ENCODE data around the gene IFNGR2. TPM values are rescaled to one million over a fixed set of nuclear protein-coding genes. Genes with fewer than 3 reads are reported as not detected.

Gene IFNGR2
- polyA plus RNA-seq, 2 of the 4 experiments (the other 2 are of a cell fraction): 24.2 to 47.2 TPM

DNA sequence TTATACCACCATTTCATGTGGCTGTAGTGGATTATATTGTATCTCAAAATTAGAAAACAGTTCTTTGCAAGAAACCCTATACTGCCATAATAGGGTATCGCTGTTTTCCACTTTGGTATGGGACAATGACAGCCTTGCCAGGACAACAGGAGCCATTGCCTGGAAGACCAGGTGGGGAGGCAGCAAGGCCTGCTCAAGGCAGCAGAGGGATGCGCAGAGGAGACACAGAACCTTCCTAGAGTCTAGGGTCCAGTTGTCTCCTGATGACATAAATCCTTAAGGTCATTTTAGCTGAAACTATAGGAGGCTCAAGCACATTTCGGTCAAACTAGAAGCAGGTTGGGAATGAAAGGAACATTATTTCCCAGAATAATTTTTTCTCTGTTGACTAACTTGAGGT lies 27.6 kb downstream of the IFNGR2 start:
- no peak for DNase-seq (ENCODE audit: low read depth in 1 of 2, low spot score in 1 of 2)
- TF ChIP-seq MAZ (IDR thresholded peaks at IDR 0.05; ENCODE audit: borderline replicate concordance, low read depth, low read length): no peak
- TF ChIP-seq, protein P1, sequence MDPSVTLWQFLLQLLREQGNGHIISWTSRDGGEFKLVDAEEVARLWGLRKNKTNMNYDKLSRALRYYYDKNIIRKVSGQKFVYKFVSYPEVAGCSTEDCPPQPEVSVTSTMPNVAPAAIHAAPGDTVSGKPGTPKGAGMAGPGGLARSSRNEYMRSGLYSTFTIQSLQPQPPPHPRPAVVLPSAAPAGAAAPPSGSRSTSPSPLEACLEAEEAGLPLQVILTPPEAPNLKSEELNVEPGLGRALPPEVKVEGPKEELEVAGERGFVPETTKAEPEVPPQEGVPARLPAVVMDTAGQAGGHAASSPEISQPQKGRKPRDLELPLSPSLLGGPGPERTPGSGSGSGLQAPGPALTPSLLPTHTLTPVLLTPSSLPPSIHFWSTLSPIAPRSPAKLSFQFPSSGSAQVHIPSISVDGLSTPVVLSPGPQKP (IDR thresholded peaks at IDR 0.05; ENCODE audit: low read depth, low read length): no peak
- TF ChIP-seq JUN (IDR thresholded peaks at IDR 0.05): no peak
- no peak for TF ChIP-seq ZC3H11A (IDR thresholded peaks at IDR 0.05)
- no peak for TF ChIP-seq HOXA7 (CRISPR knock-in tag; IDR thresholded peaks at IDR 0.05)
- TF ChIP-seq, protein P2, sequence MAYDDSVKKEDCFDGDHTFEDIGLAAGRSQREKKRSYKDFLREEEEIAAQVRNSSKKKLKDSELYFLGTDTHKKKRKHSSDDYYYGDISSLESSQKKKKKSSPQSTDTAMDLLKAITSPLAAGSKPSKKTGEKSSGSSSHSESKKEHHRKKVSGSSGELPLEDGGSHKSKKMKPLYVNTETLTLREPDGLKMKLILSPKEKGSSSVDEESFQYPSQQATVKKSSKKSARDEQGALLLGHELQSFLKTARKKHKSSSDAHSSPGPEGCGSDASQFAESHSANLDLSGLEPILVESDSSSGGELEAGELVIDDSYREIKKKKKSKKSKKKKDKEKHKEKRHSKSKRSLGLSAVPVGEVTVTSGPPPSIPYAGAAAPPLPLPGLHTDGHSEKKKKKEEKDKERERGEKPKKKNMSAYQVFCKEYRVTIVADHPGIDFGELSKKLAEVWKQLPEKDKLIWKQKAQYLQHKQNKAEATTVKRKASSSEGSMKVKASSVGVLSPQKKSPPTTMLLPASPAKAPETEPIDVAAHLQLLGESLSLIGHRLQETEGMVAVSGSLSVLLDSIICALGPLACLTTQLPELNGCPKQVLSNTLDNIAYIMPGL (CRISPR knock-in tag; IDR thresholded peaks at IDR 0.05; ENCODE audit: borderline replicate concordance): no peak
- no peak for TF ChIP-seq BHLHE40 (IDR thresholded peaks at IDR 0.05; ENCODE audit: low read depth, low read length)
- no peak for TF ChIP-seq MAFK (IDR thresholded peaks at IDR 0.05; ENCODE audit: partially characterized antibody)
- TF ChIP-seq, protein P3, sequence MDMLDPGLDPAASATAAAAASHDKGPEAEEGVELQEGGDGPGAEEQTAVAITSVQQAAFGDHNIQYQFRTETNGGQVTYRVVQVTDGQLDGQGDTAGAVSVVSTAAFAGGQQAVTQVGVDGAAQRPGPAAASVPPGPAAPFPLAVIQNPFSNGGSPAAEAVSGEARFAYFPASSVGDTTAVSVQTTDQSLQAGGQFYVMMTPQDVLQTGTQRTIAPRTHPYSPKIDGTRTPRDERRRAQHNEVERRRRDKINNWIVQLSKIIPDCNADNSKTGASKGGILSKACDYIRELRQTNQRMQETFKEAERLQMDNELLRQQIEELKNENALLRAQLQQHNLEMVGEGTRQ (IDR thresholded peaks at IDR 0.05): no peak
- no peak for TF ChIP-seq RAD21 (conservative IDR thresholded peaks at IDR 0.05 in 1 of 2, IDR thresholded peaks at IDR 0.05 in 1 of 2)
- TF ChIP-seq NR3C1 (IDR thresholded peaks at IDR 0.05): no peak
- TF ChIP-seq ZFP36 (IDR thresholded peaks at IDR 0.05; ENCODE audit: borderline replicate concordance, partially characterized antibody): no peak
- TF ChIP-seq, protein P4, sequence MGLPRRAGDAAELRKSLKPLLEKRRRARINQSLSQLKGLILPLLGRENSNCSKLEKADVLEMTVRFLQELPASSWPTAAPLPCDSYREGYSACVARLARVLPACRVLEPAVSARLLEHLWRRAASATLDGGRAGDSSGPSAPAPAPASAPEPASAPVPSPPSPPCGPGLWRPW (IDR thresholded peaks at IDR 0.05): no peak
- TF ChIP-seq PHF8 (IDR thresholded peaks at IDR 0.05; ENCODE audit: borderline replicate concordance, low read depth): no peak
- no peak for TF ChIP-seq NFE2L2 (conservative IDR thresholded peaks at IDR 0.05; ENCODE audit: low read length)
- no peak for TF ChIP-seq CBX2 (IDR thresholded peaks at IDR 0.05; ENCODE audit: borderline replicate concordance, low read depth)
- TF ChIP-seq CHD2 (IDR thresholded peaks at IDR 0.05; ENCODE audit: low read length, partially characterized antibody): no peak
- ChIA-PET CTCF (interaction anchor here (1.2 kb wide), 1 partner anchor 14 kb away, joined by 3 read pairs; no protein-coding TSS in a partner anchor), POLR2A (no interaction called here)
- H3K27ac ChIP-seq: no peak overlapping the region
- no peak overlapping the region for H3K4me2 ChIP-seq
- no peak for ATAC-seq
- H3K9me3 ChIP-seq: no peaks in the 10 kb centered on the region
- 100% methylated on average over 3 of the region's 3 CpGs for WGBS (ENCODE audit: missing lambda C conversion rate)
- FAIRE-seq: no peak
- H3K4me3 ChIP-seq: no peak overlapping the region
- H3K4me1 ChIP-seq: peaks cover 17% of the 10 kb centered on the region; the same call in 2 of the 3 replicates

DNA sequence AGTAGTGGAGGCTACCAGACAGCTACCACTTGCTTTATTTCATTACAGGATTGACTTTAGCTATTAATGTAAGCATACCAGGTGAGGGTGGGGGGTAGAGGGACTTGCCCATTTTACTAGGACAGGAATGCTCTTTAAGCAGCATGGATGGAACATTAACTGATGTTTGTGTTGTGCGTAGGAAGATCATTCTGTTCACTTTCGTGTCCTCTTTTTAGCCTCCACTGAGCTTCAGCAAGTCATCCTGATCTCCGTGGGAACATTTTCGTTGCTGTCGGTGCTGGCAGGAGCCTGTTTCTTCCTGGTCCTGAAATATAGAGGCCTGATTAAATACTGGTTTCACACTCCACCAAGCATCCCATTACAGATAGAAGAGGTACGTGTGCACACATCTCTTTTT lies 29.3 kb downstream of the IFNGR2 start:
- H3K27ac ChIP-seq: no peak overlapping the region
- ATAC-seq (no peak), DNase-seq (ENCODE audit: low read depth in 1 of 2, low spot score in 1 of 2) (no peak), FAIRE-seq (no peak)
- no peak overlapping the region for H3K4me2 ChIP-seq
- no peaks in the 10 kb centered on the region for H3K9me3 ChIP-seq
- H3K4me1 ChIP-seq: peaks cover 17% of the 10 kb centered on the region; the same call in 2 of the 3 replicates
- POLR2A ChIA-PET: no interaction called here
- no peak overlapping the region for H3K4me3 ChIP-seq
- TF ChIP-seq, protein P5, sequence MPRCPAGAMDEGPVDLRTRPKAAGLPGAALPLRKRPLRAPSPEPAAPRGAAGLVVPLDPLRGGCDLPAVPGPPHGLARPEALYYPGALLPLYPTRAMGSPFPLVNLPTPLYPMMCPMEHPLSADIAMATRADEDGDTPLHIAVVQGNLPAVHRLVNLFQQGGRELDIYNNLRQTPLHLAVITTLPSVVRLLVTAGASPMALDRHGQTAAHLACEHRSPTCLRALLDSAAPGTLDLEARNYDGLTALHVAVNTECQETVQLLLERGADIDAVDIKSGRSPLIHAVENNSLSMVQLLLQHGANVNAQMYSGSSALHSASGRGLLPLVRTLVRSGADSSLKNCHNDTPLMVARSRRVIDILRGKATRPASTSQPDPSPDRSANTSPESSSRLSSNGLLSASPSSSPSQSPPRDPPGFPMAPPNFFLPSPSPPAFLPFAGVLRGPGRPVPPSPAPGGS (IDR thresholded peaks at IDR 0.05): no peak
- TF ChIP-seq BHLHE40 (IDR thresholded peaks at IDR 0.05; ENCODE audit: low read depth, low read length) (no peak), NR3C1 (IDR thresholded peaks at IDR 0.05) (no peak), FOSL2 (IDR thresholded peaks at IDR 0.05) (no peak), FOSL2 (CRISPR knock-in tag; IDR thresholded peaks at IDR 0.05) (no peak), HOXB5 (CRISPR knock-in tag; IDR thresholded peaks at IDR 0.05) (no peak), MAZ (IDR thresholded peaks at IDR 0.05; ENCODE audit: borderline replicate concordance, low read depth, low read length) (no peak), ESRRA (IDR thresholded peaks at IDR 0.05; ENCODE audit: borderline replicate concordance, low read length) (no peak)
- TF ChIP-seq, protein P4 (IDR thresholded peaks at IDR 0.05): no peak
- TF ChIP-seq, protein P6, sequence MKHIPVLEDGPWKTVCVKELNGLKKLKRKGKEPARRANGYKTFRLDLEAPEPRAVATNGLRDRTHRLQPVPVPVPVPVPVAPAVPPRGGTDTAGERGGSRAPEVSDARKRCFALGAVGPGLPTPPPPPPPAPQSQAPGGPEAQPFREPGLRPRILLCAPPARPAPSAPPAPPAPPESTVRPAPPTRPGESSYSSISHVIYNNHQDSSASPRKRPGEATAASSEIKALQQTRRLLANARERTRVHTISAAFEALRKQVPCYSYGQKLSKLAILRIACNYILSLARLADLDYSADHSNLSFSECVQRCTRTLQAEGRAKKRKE (CRISPR knock-in tag; IDR thresholded peaks at IDR 0.05; ENCODE audit: low read depth): no peak
- TF ChIP-seq, protein P7, sequence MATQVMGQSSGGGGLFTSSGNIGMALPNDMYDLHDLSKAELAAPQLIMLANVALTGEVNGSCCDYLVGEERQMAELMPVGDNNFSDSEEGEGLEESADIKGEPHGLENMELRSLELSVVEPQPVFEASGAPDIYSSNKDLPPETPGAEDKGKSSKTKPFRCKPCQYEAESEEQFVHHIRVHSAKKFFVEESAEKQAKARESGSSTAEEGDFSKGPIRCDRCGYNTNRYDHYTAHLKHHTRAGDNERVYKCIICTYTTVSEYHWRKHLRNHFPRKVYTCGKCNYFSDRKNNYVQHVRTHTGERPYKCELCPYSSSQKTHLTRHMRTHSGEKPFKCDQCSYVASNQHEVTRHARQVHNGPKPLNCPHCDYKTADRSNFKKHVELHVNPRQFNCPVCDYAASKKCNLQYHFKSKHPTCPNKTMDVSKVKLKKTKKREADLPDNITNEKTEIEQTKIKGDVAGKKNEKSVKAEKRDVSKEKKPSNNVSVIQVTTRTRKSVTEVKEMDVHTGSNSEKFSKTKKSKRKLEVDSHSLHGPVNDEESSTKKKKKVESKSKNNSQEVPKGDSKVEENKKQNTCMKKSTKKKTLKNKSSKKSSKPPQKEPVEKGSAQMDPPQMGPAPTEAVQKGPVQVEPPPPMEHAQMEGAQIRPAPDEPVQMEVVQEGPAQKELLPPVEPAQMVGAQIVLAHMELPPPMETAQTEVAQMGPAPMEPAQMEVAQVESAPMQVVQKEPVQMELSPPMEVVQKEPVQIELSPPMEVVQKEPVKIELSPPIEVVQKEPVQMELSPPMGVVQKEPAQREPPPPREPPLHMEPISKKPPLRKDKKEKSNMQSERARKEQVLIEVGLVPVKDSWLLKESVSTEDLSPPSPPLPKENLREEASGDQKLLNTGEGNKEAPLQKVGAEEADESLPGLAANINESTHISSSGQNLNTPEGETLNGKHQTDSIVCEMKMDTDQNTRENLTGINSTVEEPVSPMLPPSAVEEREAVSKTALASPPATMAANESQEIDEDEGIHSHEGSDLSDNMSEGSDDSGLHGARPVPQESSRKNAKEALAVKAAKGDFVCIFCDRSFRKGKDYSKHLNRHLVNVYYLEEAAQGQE (IDR thresholded peaks at IDR 0.05): no peak
- 91% methylated on average over 6 of the region's 6 CpGs for WGBS (ENCODE audit: missing lambda C conversion rate)
- CTCF ChIA-PET: interaction anchor here (0.6 kb wide), 1 partner anchor 39 kb away, joined by 3 read pairs; no protein-coding TSS in a partner anchor
